ENCODE results near the gene ATP8A2.

The ATP8A2 gene

DNA sequence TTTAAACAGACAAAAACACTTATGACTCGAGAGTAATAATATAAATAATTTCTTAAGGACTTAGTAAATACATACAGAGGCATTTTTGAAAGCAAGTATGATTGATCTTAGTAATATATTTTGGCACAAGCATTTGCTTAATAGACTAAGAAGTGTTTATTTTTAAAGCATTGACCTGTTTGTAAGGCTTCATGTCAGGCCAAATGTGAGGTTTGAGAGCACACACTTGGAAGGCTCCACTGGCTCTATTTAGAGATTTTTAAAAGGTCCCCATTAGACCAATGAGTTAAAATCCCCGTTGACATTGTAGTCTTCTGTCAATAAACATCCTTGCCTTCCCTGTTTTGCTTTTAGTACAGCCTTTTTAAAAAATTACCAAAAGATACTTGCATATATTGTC lies 50.4 kb downstream of the ATP8A2 start:
- H3K27ac ChIP-seq (ENCODE audit: poor library complexity, severe bottlenecking), result no peak overlapping the region
- H3K36me3 ChIP-seq (ENCODE audit: low read depth), result no peaks in the 10 kb centered on the region
- TF ChIP-seq, protein P1, sequence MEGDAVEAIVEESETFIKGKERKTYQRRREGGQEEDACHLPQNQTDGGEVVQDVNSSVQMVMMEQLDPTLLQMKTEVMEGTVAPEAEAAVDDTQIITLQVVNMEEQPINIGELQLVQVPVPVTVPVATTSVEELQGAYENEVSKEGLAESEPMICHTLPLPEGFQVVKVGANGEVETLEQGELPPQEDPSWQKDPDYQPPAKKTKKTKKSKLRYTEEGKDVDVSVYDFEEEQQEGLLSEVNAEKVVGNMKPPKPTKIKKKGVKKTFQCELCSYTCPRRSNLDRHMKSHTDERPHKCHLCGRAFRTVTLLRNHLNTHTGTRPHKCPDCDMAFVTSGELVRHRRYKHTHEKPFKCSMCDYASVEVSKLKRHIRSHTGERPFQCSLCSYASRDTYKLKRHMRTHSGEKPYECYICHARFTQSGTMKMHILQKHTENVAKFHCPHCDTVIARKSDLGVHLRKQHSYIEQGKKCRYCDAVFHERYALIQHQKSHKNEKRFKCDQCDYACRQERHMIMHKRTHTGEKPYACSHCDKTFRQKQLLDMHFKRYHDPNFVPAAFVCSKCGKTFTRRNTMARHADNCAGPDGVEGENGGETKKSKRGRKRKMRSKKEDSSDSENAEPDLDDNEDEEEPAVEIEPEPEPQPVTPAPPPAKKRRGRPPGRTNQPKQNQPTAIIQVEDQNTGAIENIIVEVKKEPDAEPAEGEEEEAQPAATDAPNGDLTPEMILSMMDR (IDR thresholded peaks at IDR 0.05; ENCODE audit: poor library complexity, severe bottlenecking), result no peak
- H3K4me1 ChIP-seq (ENCODE audit: insufficient read depth, poor library complexity, severe bottlenecking), result no peaks in the 10 kb centered on the region
- H3K9me3 ChIP-seq (ENCODE audit: severe bottlenecking), result no peaks in the 10 kb centered on the region
- DNase-seq (ENCODE audit: low spot score) (no peak), ATAC-seq (ENCODE audit: low read depth) (no peak)
- H3K27me3 ChIP-seq (ENCODE audit: insufficient read depth, poor library complexity, severe bottlenecking), result no peaks in the 10 kb centered on the region
- no peak overlapping the region for H3K4me3 ChIP-seq (ENCODE audit: severe bottlenecking)

DNA sequence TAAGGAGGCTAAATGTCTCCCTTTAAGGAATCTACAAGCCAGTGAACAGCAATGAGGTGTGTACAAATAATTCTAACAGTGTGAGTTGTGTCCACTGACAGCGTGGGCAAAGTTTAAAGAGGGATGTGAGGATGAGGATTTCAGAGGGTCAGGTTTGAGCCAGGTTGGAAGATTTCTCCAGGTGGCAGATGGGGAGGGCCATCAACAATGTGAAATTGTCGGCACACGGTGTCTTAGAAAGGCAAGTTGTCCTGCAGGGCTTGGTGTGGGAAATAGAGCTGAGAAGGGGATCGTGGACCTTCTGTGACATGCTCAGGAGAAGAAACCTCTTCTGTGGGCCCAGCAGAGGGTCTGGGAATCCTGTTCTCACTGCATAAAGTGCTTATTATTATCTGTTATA lies 52.1 kb downstream of the ATP8A2 start:
- Histone ChIP-seq H3K27ac (ENCODE audit: poor library complexity, severe bottlenecking) (no peak overlapping the region), H3K4me1 (ENCODE audit: insufficient read depth, poor library complexity, severe bottlenecking) (no peaks in the 10 kb centered on the region), H3K36me3 (ENCODE audit: low read depth) (no peaks in the 10 kb centered on the region), H3K4me3 (ENCODE audit: severe bottlenecking) (no peak overlapping the region), H3K9me3 (ENCODE audit: severe bottlenecking) (no peaks in the 10 kb centered on the region), H3K27me3 (ENCODE audit: insufficient read depth, poor library complexity, severe bottlenecking) (no peaks in the 10 kb centered on the region)
- TF ChIP-seq, protein P1 (IDR thresholded peaks at IDR 0.05; ENCODE audit: poor library complexity, severe bottlenecking), result no peak
- DNase-seq (ENCODE audit: low spot score) (no peak), ATAC-seq (ENCODE audit: low read depth) (no peak)

DNA sequence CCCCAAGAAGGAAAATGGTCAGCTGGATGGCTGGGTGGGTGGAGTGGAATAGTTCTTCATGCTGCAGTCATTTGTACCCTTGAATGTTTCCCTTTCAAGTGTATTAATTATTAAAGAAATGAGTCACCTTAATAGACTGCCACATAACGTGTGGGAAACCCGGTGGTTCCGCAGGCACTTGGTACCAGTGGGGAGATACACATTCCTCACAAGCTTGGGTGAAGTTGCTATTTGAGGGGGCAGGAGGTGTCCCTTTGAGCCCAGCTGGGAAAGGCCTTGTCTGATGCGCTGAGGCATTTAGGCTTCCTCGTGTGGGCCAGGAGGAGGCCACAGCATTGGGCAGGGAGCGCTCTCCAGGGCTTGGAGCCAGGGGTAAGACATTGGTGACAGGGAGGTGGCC lies 57.7 kb downstream of the ATP8A2 start:
- Histone ChIP-seq H3K4me3 (ENCODE audit: severe bottlenecking) (no peak overlapping the region), H3K4me1 (ENCODE audit: insufficient read depth, poor library complexity, severe bottlenecking) (no peaks in the 10 kb centered on the region), H3K27me3 (ENCODE audit: insufficient read depth, poor library complexity, severe bottlenecking) (no peaks in the 10 kb centered on the region), H3K27ac (ENCODE audit: poor library complexity, severe bottlenecking) (no peak overlapping the region), H3K9me3 (ENCODE audit: severe bottlenecking) (no peaks in the 10 kb centered on the region), H3K36me3 (ENCODE audit: low read depth) (no peaks in the 10 kb centered on the region)
- ATAC-seq (ENCODE audit: low read depth) (no peak), DNase-seq (ENCODE audit: low spot score) (no peak)
- TF ChIP-seq, protein P1 (IDR thresholded peaks at IDR 0.05; ENCODE audit: poor library complexity, severe bottlenecking), result no peak

DNA sequence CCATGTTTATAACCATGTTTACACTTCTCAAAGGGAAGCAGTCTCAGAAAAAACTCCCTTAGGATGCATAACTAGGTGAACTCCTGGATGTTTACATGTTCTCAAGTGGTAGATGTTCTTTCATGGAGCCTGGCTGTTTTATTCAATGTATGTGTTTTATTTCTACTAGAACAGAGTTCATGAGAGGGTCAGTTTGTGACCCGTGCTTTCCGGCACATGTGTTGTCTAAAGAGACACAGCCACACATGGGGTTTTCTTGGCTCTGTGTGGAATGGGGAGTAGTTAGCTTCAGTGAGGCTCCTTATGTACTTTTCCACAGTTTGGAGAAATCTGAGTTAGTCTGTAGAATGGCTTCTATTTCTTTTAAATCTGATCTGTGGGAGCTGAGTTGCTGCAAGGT lies 60.9 kb downstream of the ATP8A2 start:
- TF ChIP-seq, protein P1 (IDR thresholded peaks at IDR 0.05; ENCODE audit: poor library complexity, severe bottlenecking), result no peak
- H3K4me3 ChIP-seq (ENCODE audit: severe bottlenecking), result no peak overlapping the region
- no peaks in the 10 kb centered on the region for H3K9me3 ChIP-seq (ENCODE audit: severe bottlenecking)
- no peak overlapping the region for H3K27ac ChIP-seq (ENCODE audit: poor library complexity, severe bottlenecking)
- ATAC-seq (ENCODE audit: low read depth), result no peak
- H3K36me3 ChIP-seq (ENCODE audit: low read depth), result no peaks in the 10 kb centered on the region
- DNase-seq (ENCODE audit: low spot score), result no peak
- no peaks in the 10 kb centered on the region for H3K4me1 ChIP-seq (ENCODE audit: insufficient read depth, poor library complexity, severe bottlenecking)
- peaks cover 6% of the 10 kb centered on the region for H3K27me3 ChIP-seq (ENCODE audit: insufficient read depth, poor library complexity, severe bottlenecking)

DNA sequence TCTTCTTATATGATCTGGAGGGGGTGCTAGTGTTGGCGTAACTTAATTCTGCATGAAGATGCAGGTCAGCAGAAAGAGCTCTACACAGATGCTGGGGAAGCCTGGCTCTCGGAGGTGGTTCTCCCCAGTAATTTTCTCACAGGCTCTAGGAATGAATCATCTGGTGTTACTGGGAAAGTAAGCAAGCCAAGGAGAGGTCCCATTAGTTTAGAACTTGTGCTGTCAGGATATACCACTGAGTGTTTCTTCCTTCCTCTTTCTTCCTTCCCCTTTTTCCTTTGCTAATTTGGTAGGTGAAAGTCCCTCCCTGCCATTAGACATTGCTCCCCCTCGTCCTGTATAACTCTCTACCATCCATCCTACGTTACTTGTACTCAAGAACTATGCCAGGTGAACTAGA lies 68.3 kb downstream of the ATP8A2 start:
- no peak for DNase-seq (ENCODE audit: low spot score)
- peaks cover 6% of the 10 kb centered on the region for H3K27me3 ChIP-seq (ENCODE audit: insufficient read depth, poor library complexity, severe bottlenecking)
- H3K36me3 ChIP-seq (ENCODE audit: low read depth), result no peaks in the 10 kb centered on the region
- H3K4me1 ChIP-seq (ENCODE audit: insufficient read depth, poor library complexity, severe bottlenecking), result no peaks in the 10 kb centered on the region
- TF ChIP-seq, protein P1 (IDR thresholded peaks at IDR 0.05; ENCODE audit: poor library complexity, severe bottlenecking), result no peak
- no peaks in the 10 kb centered on the region for H3K9me3 ChIP-seq (ENCODE audit: severe bottlenecking)
- no peak overlapping the region for H3K27ac ChIP-seq (ENCODE audit: poor library complexity, severe bottlenecking)
- H3K4me3 ChIP-seq (ENCODE audit: severe bottlenecking), result no peak overlapping the region
- ATAC-seq (ENCODE audit: low read depth), result no peak

Measured in RWPE2 (cell line).